ENCODE data around the gene PABPN1L.

The PABPN1L gene

GRCh38 chr16:88881007-88881615 is 14.7 kb upstream of the PABPN1L start:
- Mint-ChIP-seq H3K36me3 (peaks cover 7% of the 10 kb centered on the region), H3K9me3 (no peaks in the 10 kb centered on the region), H3K4me1 (no peaks in the 10 kb centered on the region), H3K27ac (no peak overlapping the region), H3K4me3 (no peak overlapping the region)
- ATAC-seq: no peak
- no peak for DNase-seq (ENCODE audit: low spot score in 2 of 2)

- Mint-ChIP-seq H3K27ac (no peak overlapping the region), H3K4me3 (no peak overlapping the region), H3K4me1 (no peaks in the 10 kb centered on the region), H3K9me3 (no peaks in the 10 kb centered on the region), H3K36me3 (peaks cover 7% of the 10 kb centered on the region)
- ATAC-seq: no peak
- no peak for DNase-seq (ENCODE audit: low spot score in 2 of 2)
These were observed 14.0 kb upstream of the PABPN1L start for GRCh38 chr16:88880226-88881006.

- Mint-ChIP-seq H3K9me3 (no peaks in the 10 kb centered on the region), H3K27ac (no peak overlapping the region), H3K36me3 (peaks cover 7% of the 10 kb centered on the region), H3K4me3 (no peak overlapping the region), H3K4me1 (no peaks in the 10 kb centered on the region)
- ATAC-seq: no peak
- no peak for DNase-seq (ENCODE audit: low spot score in 2 of 2)
These were observed 13.3 kb upstream of the PABPN1L start for GRCh38 chr16:88879788-88880055.

- no peaks in the 10 kb centered on the region for H3K4me1 Mint-ChIP-seq
- H3K36me3 Mint-ChIP-seq: peaks cover 7% of the 10 kb centered on the region
- no peak overlapping the region for H3K4me3 Mint-ChIP-seq
- no peak for ATAC-seq
- DNase-seq (ENCODE audit: low spot score in 2 of 2): no peak
- H3K27ac Mint-ChIP-seq: no peak overlapping the region
- H3K9me3 Mint-ChIP-seq: no peaks in the 10 kb centered on the region
These were observed 12.7 kb upstream of the PABPN1L start for GRCh38 chr16:88878967-88879787.

GRCh38 chr16:88878356-88878755 is 11.9 kb upstream of the PABPN1L start:
- H3K4me1 Mint-ChIP-seq: no peaks in the 10 kb centered on the region
- no peak for ATAC-seq
- H3K27ac Mint-ChIP-seq: no peak overlapping the region
- H3K36me3 Mint-ChIP-seq: peaks cover 7% of the 10 kb centered on the region
- DNase-seq (ENCODE audit: low spot score in 2 of 2): no peak
- no peak overlapping the region for H3K4me3 Mint-ChIP-seq
- H3K9me3 Mint-ChIP-seq: no peaks in the 10 kb centered on the region

GRCh38 chr16:88877564-88878289 is 11.3 kb upstream of the PABPN1L start:
- no peaks in the 10 kb centered on the region for H3K9me3 Mint-ChIP-seq
- ATAC-seq (no peak), DNase-seq (ENCODE audit: low spot score in 2 of 2) (no peak)
- H3K4me1 Mint-ChIP-seq: no peaks in the 10 kb centered on the region
- H3K4me3 Mint-ChIP-seq: no peak overlapping the region
- H3K36me3 Mint-ChIP-seq: peaks cover 7% of the 10 kb centered on the region
- H3K27ac Mint-ChIP-seq: no peak overlapping the region

- no peaks in the 10 kb centered on the region for H3K9me3 Mint-ChIP-seq
These were observed 10.6 kb upstream of the PABPN1L start for GRCh38 chr16:88876942-88877526.

GRCh38 chr16:88875703-88876234 is 9.3 kb upstream of the PABPN1L start:
- ATAC-seq: no peak
- Mint-ChIP-seq H3K4me3 (no peak overlapping the region), H3K27ac (no peak overlapping the region), H3K36me3 (no peaks in the 10 kb centered on the region), H3K9me3 (no peaks in the 10 kb centered on the region), H3K4me1 (no peaks in the 10 kb centered on the region)
- no peak for DNase-seq (ENCODE audit: low spot score in 2 of 2)

More at GRCh38 chr16:88876942-88877526, 10.6 kb upstream of the PABPN1L start:
- Mint-ChIP-seq H3K36me3 (peaks cover 1% of the 10 kb centered on the region), H3K4me3 (no peak overlapping the region), H3K27ac (no peak overlapping the region), H3K4me1 (no peaks in the 10 kb centered on the region)
- no peak for ATAC-seq
- DNase-seq (ENCODE audit: low spot score in 2 of 2): no peak

- no peak overlapping the region for H3K4me3 Mint-ChIP-seq
- no peak overlapping the region for H3K27ac Mint-ChIP-seq
These were observed 8.6 kb upstream of the PABPN1L start for GRCh38 chr16:88874938-88875599.

GRCh38 chr16:88872650-88873331 is 6.3 kb upstream of the PABPN1L start:
- DNase-seq (ENCODE audit: low spot score in 2 of 2) (no peak), ATAC-seq (no peak)
- no peaks in the 10 kb centered on the region for H3K36me3 Mint-ChIP-seq
- no peaks in the 10 kb centered on the region for H3K4me1 Mint-ChIP-seq
- no peak overlapping the region for H3K4me3 Mint-ChIP-seq
- H3K9me3 Mint-ChIP-seq: no peaks in the 10 kb centered on the region
- no peak overlapping the region for H3K27ac Mint-ChIP-seq

More at GRCh38 chr16:88874938-88875599, 8.6 kb upstream of the PABPN1L start:
- ATAC-seq (no peak), DNase-seq (ENCODE audit: low spot score in 2 of 2) (no peak)
- Mint-ChIP-seq H3K9me3 (no peaks in the 10 kb centered on the region), H3K36me3 (no peaks in the 10 kb centered on the region), H3K4me1 (no peaks in the 10 kb centered on the region)

GRCh38 chr16:88871730-88872416 is 5.4 kb upstream of the PABPN1L start:
- no peaks in the 10 kb centered on the region for H3K9me3 Mint-ChIP-seq
- DNase-seq (ENCODE audit: low spot score in 2 of 2) (no peak), ATAC-seq (no peak)
- no peak overlapping the region for H3K27ac Mint-ChIP-seq
- H3K4me1 Mint-ChIP-seq: no peaks in the 10 kb centered on the region
- no peak overlapping the region for H3K4me3 Mint-ChIP-seq
- H3K36me3 Mint-ChIP-seq: no peaks in the 10 kb centered on the region

GRCh38 chr16:88871349-88871702 is 4.9 kb upstream of the PABPN1L start:
- H3K27ac Mint-ChIP-seq: no peak overlapping the region
- H3K4me3 Mint-ChIP-seq: no peak overlapping the region
- H3K36me3 Mint-ChIP-seq: no peaks in the 10 kb centered on the region
- no peak for ATAC-seq
- no peaks in the 10 kb centered on the region for H3K4me1 Mint-ChIP-seq
- no peak for DNase-seq (ENCODE audit: low spot score in 2 of 2)
- H3K9me3 Mint-ChIP-seq: no peaks in the 10 kb centered on the region

GRCh38 chr16:88870608-88871348 is 4.3 kb upstream of the PABPN1L start:
- H3K4me1 Mint-ChIP-seq: no peaks in the 10 kb centered on the region
- H3K27ac Mint-ChIP-seq: no peak overlapping the region
- ATAC-seq (no peak), DNase-seq (ENCODE audit: low spot score in 2 of 2) (no peak)
- H3K36me3 Mint-ChIP-seq: no peaks in the 10 kb centered on the region
- H3K9me3 Mint-ChIP-seq: no peaks in the 10 kb centered on the region
- no peak overlapping the region for H3K4me3 Mint-ChIP-seq

Data from stimulated activated effector memory CD8-positive, alpha-beta T cell treated with anti-CD3 and anti-CD28 coated beads, Interleukin-12 subunit alpha, Interleukin-12 subunit beta, amount 100 ng/mL, for 72 hours (primary cell).